Natural killer cell treated with Interleukin-12 subunit alpha and Interleukin-12 subunit beta and Interleukin-15 and Interleukin-18, amount 100 ng/mL, for 72 hours (primary cell): ENCODE measurements around the gene GMEB2. TPM values are rescaled to one million over a fixed set of nuclear protein-coding genes. Genes with fewer than 3 reads are reported as not detected.
A peak's percentile ranks its signal among the peaks of the same experiment; 100 is the strongest.
"Not testable (repeated sequence)": the region's sequence is repeated elsewhere in the genome, so short reads cannot be mapped to it uniquely, and the experiment has no call there.

ENCODE experiments used
- ATAC-seq, 2 donors: fragments of 150-1000 bp; cut with Tn5 transposase in 1 of 2; sonication (Bioruptor Pico), chemical (Tn5 transposase) in 1 of 2; 2 replicates each; pipeline ENCODE4 v1.10.0; 2021
- DNase-seq: peaks from one replicate; pipeline ENCODE4 v3.0.0; 2022; ENCODE audit warnings: low spot score
- H3K27ac Mint-ChIP-seq, 2 donors: 1 replicate in 1 of 2; 2 replicates in 1 of 2; pipeline ENCODE4 v1.8.0; 2022; ENCODE audit warnings: mixed read lengths in 2 of 2, mild to moderate bottlenecking in 1 of 2, moderate library complexity in 1 of 2
- H3K27me3 Mint-ChIP-seq, 2 donors: 1 replicate in 1 of 2; 2 replicates in 1 of 2; pipeline ENCODE4 v1.8.0; 2022; ENCODE audit warnings: mixed read lengths in 2 of 2
- H3K36me3 Mint-ChIP-seq: one replicate; pipeline ENCODE4 v1.8.0; 2022; ENCODE audit warnings: mixed read lengths
- H3K4me1 Mint-ChIP-seq, 2 donors: 1 replicate in 1 of 2; 2 replicates in 1 of 2; pipeline ENCODE4 v1.8.0; 2022; ENCODE audit warnings: low read depth in 2 of 2, mixed read lengths in 2 of 2, mild to moderate bottlenecking in 1 of 2
- H3K4me3 Mint-ChIP-seq: one replicate; pipeline ENCODE4 v1.8.0; 2022; ENCODE audit warnings: mixed read lengths
- H3K9me3 Mint-ChIP-seq: 2 replicates; pipeline ENCODE4 v1.8.0; 2022; ENCODE audit warnings: mixed read lengths
- total RNA-seq, 2 donors: library from RNA; stranded (reverse); gene quantifications; one replicate each; pipeline ENCODE4 v1.2.3, GENCODE V29; 2022

GMEB2 gene
- total RNA-seq, 2 donors from 2014 or later, result 14.7 to 15.5 TPM

- H3K4me3 Mint-ChIP-seq, H3K9me3 Mint-ChIP-seq, ATAC-seq, DNase-seq, H3K27ac Mint-ChIP-seq, H3K36me3 Mint-ChIP-seq, H3K4me1 Mint-ChIP-seq, H3K27me3 Mint-ChIP-seq: not testable (repeated sequence)
These were observed 67.2 kb downstream of the GMEB2 start for GRCh38 chr20:63559485-63560332.

- DNase-seq (no peak), ATAC-seq (no peak)
- peaks cover 5% of the 10 kb centered on the region for H3K36me3 Mint-ChIP-seq
- H3K27ac Mint-ChIP-seq, result no peak overlapping the region
- no peaks in the 10 kb centered on the region for H3K27me3 Mint-ChIP-seq
- no peak overlapping the region for H3K4me3 Mint-ChIP-seq
- peaks cover 0 to 5% of the 10 kb centered on the region in 2 donors for H3K4me1 Mint-ChIP-seq
- H3K9me3 Mint-ChIP-seq, result no peaks in the 10 kb centered on the region
These were observed 68.0 kb downstream of the GMEB2 start for GRCh38 chr20:63558804-63559484.

- H3K27me3 Mint-ChIP-seq, result no peaks in the 10 kb centered on the region
- DNase-seq (no peak), ATAC-seq (no peak)
- H3K36me3 Mint-ChIP-seq, result peaks cover 5% of the 10 kb centered on the region
- H3K4me1 Mint-ChIP-seq, result peaks cover 5 to 12% of the 10 kb centered on the region in 2 donors
- H3K4me3 Mint-ChIP-seq, result no peak overlapping the region
- no peak overlapping the region for H3K27ac Mint-ChIP-seq
- H3K9me3 Mint-ChIP-seq, result no peaks in the 10 kb centered on the region
These were observed 69.4 kb downstream of the GMEB2 start for GRCh38 chr20:63557481-63557891.

- Mint-ChIP-seq H3K4me3 (no peak overlapping the region), H3K4me1 (peaks cover 6 to 12% of the 10 kb centered on the region in 2 donors), H3K27ac (no peak overlapping the region), H3K36me3 (peaks cover 5% of the 10 kb centered on the region), H3K27me3 (no peaks in the 10 kb centered on the region), H3K9me3 (no peaks in the 10 kb centered on the region)
- DNase-seq (no peak), ATAC-seq (no peak)
These were observed 69.9 kb downstream of the GMEB2 start for GRCh38 chr20:63556873-63557478.

- DNase-seq, result no peak
- peaks cover 6 to 12% of the 10 kb centered on the region in 2 donors for H3K4me1 Mint-ChIP-seq
- no peak overlapping the region for H3K4me3 Mint-ChIP-seq
- peaks cover 5% of the 10 kb centered on the region for H3K36me3 Mint-ChIP-seq
- no peaks in the 10 kb centered on the region for H3K9me3 Mint-ChIP-seq
- no peak for ATAC-seq
- H3K27ac Mint-ChIP-seq, result no peak overlapping the region
- H3K27me3 Mint-ChIP-seq, result no peaks in the 10 kb centered on the region
These were observed 71.1 kb downstream of the GMEB2 start for GRCh38 chr20:63555661-63556381.

- Mint-ChIP-seq H3K4me1 (peaks cover 6 to 10% of the 10 kb centered on the region in 2 donors), H3K27ac (no peak overlapping the region), H3K9me3 (no peaks in the 10 kb centered on the region), H3K27me3 (no peaks in the 10 kb centered on the region), H3K4me3 (no peak overlapping the region), H3K36me3 (no peaks in the 10 kb centered on the region)
- ATAC-seq (no peak), DNase-seq (no peak)
These were observed 72.3 kb downstream of the GMEB2 start for GRCh38 chr20:63554361-63555278.

- no peaks in the 10 kb centered on the region for H3K9me3 Mint-ChIP-seq
- ATAC-seq, result peak; percentile 27 to 58
- H3K4me3 Mint-ChIP-seq, result peak within 1 kb of the TSS; percentile 41
- peaks cover 0 to 4% of the 10 kb centered on the region in 2 donors for H3K27me3 Mint-ChIP-seq
- DNase-seq, result no peak
- H3K4me1 Mint-ChIP-seq, result peaks cover 6 to 10% of the 10 kb centered on the region in 2 donors
- no peaks in the 10 kb centered on the region for H3K36me3 Mint-ChIP-seq
- peak within 1 kb of the TSS; percentile 17 to 51 for H3K27ac Mint-ChIP-seq
These were observed 73.0 kb downstream of the GMEB2 start, which contains the start of gene FNDC11 for GRCh38 chr20:63553933-63554290. Gene FNDC11, plus strand, starts transcription at chr20:63554159. Its CDS starts 1,505 bp downstream, at chr20:63555664.

GRCh38 chr20:63553251-63553932 is 73.5 kb downstream of the GMEB2 start:
- peak overlapping the region; percentile 17 to 51 for H3K27ac Mint-ChIP-seq
- DNase-seq (peak; percentile 89), ATAC-seq (peak; percentile 90 to 93)
- H3K36me3 Mint-ChIP-seq, result no peaks in the 10 kb centered on the region
- peaks cover 0 to 7% of the 10 kb centered on the region in 2 donors for H3K27me3 Mint-ChIP-seq
- peaks cover 6 to 10% of the 10 kb centered on the region in 2 donors for H3K4me1 Mint-ChIP-seq
- peak overlapping the region; percentile 41 for H3K4me3 Mint-ChIP-seq
- H3K9me3 Mint-ChIP-seq, result no peaks in the 10 kb centered on the region

GRCh38 chr20:63552481-63553249 is 74.2 kb downstream of the GMEB2 start:
- H3K4me1 Mint-ChIP-seq, result peaks cover 6 to 10% of the 10 kb centered on the region in 2 donors
- no peak for DNase-seq

GRCh38 chr20:63551068-63551467 is 75.8 kb downstream of the GMEB2 start:
- peaks cover 6 to 7% of the 10 kb centered on the region in 2 donors for H3K4me1 Mint-ChIP-seq
- H3K36me3 Mint-ChIP-seq, result no peaks in the 10 kb centered on the region
- H3K4me3 Mint-ChIP-seq, result no peak overlapping the region
- H3K9me3 Mint-ChIP-seq, result no peaks in the 10 kb centered on the region
- ATAC-seq (no peak), DNase-seq (no peak)
- H3K27ac Mint-ChIP-seq, result no peak overlapping the region
- H3K27me3 Mint-ChIP-seq, result peaks cover 0 to 9% of the 10 kb centered on the region in 2 donors

More at GRCh38 chr20:63552481-63553249, 74.2 kb downstream of the GMEB2 start:
- peaks cover 0 to 7% of the 10 kb centered on the region in 2 donors for H3K27me3 Mint-ChIP-seq
- peak overlapping the region; percentile 17 to 51 for H3K27ac Mint-ChIP-seq
- peak overlapping the region; percentile 41 for H3K4me3 Mint-ChIP-seq
- peak in 1 of 2 donors; percentile 54 for ATAC-seq
- no peaks in the 10 kb centered on the region for H3K36me3 Mint-ChIP-seq
- H3K9me3 Mint-ChIP-seq, result no peaks in the 10 kb centered on the region

GRCh38 chr20:63549679-63550282 is 77.1 kb downstream of the GMEB2 start:
- no peak for DNase-seq
- ATAC-seq, result no peak
- Mint-ChIP-seq H3K4me3 (no peak overlapping the region), H3K27ac (no peak overlapping the region), H3K36me3 (no peaks in the 10 kb centered on the region), H3K9me3 (no peaks in the 10 kb centered on the region), H3K27me3 (peaks cover 0 to 9% of the 10 kb centered on the region in 2 donors), H3K4me1 (peaks cover 6 to 7% of the 10 kb centered on the region in 2 donors)
